Measurements from ENCODE around the gene GRIK4.

Gene GRIK4

DNA sequence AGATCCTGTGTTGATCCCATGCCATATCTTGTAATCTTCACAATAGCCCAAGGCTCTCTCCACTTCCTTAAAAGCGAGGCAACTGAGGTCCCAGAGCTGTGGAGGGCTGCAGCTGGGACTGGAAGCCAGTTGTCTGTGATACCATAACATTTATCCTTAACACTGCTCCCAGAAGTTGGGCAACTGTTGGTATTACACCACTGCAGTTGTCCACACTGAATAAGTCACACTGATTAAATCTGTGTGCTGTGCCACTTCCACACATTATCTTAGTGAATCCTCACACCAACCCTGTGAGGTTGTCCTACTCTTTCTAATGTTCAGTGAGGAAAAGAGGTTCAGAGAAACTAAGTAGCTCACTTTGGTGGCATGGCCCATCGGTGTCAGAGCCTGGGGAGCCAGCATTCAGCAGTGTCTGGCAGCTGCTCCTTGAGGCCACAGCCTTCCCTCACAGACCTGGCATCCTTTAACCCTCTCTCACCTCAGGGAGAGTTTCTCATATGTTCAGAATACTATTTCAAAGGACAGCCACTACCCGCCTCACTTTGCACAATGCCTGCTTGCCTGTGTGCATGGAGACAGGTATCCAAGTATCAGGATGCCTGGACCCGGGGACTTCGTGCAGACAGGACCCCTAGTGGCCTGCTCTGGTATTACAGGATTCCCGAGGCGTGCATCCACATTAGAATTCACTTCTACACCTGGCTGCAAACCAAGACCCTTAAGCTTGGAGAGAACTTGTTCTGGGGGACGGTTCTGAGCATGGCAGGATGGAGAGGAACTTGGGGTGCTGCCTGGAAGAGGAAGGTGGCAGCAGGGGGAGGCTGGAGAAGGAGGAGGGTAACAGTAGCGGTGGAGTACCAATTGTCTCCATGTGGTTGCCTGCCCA lies 290.5 kb downstream of the GRIK4 start:
- Histone ChIP-seq H3K4me1 (ENCODE audit: insufficient read depth, low read length) (peaks cover 5% of the 10 kb centered on the region; the same call in 1 of the 2 replicates), H3K9ac (ENCODE audit: low read depth, low read length) (no peak overlapping the region), H3K9me3 (ENCODE audit: control insufficient read depth, insufficient read depth, low read length) (no peaks in the 10 kb centered on the region), H3K36me3 (ENCODE audit: insufficient read depth, low read length) (no peaks in the 10 kb centered on the region)

DNA sequence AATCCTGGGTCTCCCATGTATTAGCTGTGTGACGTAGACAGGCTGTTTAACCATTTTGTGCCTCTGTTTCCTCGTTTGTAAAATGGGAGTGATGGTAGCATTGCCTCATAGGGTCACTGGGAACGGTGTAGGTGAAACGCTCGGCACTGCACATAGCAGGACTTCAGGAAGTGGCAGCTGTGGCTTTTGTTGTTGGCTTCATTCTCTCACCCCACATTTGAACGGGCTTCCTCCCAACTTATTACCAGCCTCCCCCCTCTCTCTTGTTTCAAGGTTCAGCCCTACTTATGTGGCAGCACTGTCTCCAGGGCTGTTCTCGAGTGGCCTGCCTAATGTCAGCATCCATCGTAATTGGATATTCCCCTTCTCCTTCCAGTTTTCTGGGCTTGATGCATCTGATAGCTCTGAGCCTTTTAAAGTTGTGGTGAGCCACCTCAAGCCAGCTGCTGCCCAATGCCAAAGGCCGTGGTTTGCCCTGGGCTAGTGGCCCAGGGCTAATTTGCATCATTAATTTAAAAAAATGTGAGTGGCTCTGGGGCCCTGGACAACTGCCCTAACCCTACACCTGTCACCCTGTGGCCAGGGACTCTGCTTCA lies 294.5 kb downstream of the GRIK4 start:
- H3K36me3 ChIP-seq (ENCODE audit: insufficient read depth, low read length), result no peaks in the 10 kb centered on the region
- H3K4me1 ChIP-seq (ENCODE audit: insufficient read depth, low read length), result peaks cover 21% of the 10 kb centered on the region
- no peak overlapping the region for H3K9ac ChIP-seq (ENCODE audit: low read depth, low read length)
- no peaks in the 10 kb centered on the region for H3K9me3 ChIP-seq (ENCODE audit: control insufficient read depth, insufficient read depth, low read length)

DNA sequence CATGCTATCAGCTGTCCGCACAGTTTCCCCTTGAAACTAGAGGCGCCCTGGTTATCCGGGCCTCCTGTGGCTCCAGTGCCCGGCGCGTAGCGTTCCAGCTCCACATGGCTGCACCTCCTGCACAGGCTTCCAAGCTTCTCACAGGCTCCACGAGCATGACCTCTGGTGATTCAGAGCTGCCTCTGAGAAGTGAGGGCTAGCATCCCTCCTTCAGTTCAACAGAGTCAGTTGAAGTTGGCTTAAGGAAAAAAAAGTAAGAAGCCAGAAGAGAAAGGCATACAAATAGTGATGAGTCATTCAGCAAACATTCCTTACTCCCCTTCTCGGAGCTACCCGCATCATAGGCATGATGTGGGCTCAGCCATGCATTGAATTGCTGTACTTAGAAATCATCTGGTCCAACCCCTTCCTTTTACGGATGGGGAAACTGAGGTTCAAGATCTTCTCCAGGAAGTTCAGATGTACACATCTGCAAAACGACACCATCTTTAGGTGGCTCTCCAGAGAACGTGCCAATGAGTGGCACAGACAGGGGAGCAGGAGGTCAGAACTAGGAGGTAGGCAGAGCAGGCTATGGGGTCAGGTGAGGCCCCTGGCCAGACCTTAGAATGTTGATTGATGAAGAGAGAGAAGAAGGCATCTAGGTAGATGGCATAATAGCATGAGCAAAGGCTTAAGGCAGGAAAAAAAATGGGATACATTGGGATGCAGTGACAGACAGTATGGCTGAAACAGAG lies 296.0 kb downstream of the GRIK4 start:
- Histone ChIP-seq H3K9ac (ENCODE audit: low read depth, low read length) (no peak overlapping the region), H3K4me1 (ENCODE audit: insufficient read depth, low read length) (peaks cover 21% of the 10 kb centered on the region), H3K9me3 (ENCODE audit: control insufficient read depth, insufficient read depth, low read length) (no peaks in the 10 kb centered on the region), H3K36me3 (ENCODE audit: insufficient read depth, low read length) (no peaks in the 10 kb centered on the region)

DNA sequence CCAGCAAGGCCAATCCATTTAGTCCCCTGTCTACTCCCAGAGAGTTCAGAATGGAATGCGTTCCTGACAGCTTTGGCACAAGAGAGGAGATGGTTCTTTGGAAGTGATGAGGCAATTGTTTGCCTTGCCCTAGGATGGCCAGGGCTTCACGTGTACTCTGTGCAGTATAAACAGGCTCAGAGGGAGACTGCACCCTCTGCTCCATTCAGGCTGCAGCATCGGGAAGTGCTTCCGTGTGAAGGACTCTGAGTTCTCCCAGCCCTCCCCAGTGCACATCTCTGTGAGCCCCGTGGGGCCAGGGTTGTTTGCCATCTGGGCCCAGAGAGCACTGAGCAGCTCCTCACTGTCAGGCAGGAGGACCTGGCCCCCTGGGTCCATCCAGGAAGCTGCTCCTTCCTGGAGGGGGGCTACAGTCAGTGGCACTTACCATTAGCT lies 297.1 kb downstream of the GRIK4 start:
- no peaks in the 10 kb centered on the region for H3K9me3 ChIP-seq (ENCODE audit: control insufficient read depth, insufficient read depth, low read length)
- peaks cover 21% of the 10 kb centered on the region for H3K4me1 ChIP-seq (ENCODE audit: insufficient read depth, low read length)
- H3K36me3 ChIP-seq (ENCODE audit: insufficient read depth, low read length), result no peaks in the 10 kb centered on the region
- no peak overlapping the region for H3K9ac ChIP-seq (ENCODE audit: low read depth, low read length)

DNA sequence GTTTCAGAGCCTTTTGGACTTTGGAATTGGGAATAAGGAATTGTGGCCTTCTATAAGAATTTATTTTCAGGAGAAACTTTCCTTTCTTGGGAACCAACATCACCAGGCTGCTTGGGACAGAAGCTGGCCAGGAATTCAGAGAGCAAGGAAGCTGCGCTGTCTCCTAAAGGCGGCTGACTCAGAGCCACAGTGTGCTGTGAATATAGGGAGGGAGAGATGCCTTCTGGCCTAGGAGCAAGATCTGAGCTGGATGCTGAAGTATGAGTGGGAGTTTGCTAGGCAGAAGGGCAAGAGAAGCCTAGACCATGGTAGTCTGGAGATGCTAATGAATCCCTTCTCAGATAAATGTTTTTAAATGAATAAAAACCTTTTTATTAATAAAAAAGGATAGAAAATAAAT lies 298.7 kb downstream of the GRIK4 start:
- no peaks in the 10 kb centered on the region for H3K9me3 ChIP-seq (ENCODE audit: control insufficient read depth, insufficient read depth, low read length)
- no peaks in the 10 kb centered on the region for H3K36me3 ChIP-seq (ENCODE audit: insufficient read depth, low read length)
- H3K4me1 ChIP-seq (ENCODE audit: insufficient read depth, low read length), result peaks cover 21% of the 10 kb centered on the region
- no peak overlapping the region for H3K9ac ChIP-seq (ENCODE audit: low read depth, low read length)

DNA sequence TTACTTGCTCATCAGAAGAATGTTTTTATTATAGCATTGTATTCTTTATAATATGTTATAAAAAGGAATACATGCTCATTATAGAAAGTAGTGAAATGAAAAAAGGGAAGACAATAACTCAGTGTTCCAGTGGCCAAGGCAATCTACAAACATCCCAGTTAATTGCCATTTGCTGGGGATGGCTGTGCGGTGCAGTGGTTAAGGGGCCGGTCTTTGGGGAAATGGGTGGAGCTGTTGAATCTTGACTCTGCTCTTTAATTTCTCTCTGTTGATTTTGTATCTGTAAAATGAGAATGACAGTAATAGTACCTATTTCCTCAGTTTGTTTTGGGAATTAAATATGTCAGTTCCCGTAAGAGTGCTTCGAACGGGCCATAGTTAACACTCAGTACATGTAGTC lies 299.7 kb downstream of the GRIK4 start:
- no peaks in the 10 kb centered on the region for H3K36me3 ChIP-seq (ENCODE audit: insufficient read depth, low read length)
- no peaks in the 10 kb centered on the region for H3K9me3 ChIP-seq (ENCODE audit: control insufficient read depth, insufficient read depth, low read length)
- H3K4me1 ChIP-seq (ENCODE audit: insufficient read depth, low read length), result peaks cover 21% of the 10 kb centered on the region
- H3K9ac ChIP-seq (ENCODE audit: low read depth, low read length), result no peak overlapping the region

DNA sequence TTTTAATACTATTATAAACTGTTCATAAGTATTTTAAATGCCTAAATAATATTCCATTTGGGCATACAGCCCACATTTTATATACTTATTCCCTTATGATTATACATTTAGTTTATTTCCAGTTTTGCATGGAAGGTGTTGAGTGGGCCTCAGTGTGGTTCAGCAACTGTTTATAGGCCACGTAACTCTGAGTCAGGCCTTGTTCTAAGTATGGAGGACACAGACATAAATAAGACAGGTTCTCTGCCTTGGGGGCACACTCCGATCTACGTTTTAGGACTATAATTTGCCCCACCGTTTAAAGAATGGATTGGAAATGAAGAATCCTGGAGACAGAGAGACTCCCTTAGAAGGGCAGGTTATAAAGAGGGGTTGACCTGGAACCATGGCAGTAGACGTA lies 300.2 kb downstream of the GRIK4 start:
- peaks cover 19% of the 10 kb centered on the region for H3K4me1 ChIP-seq (ENCODE audit: insufficient read depth, low read length)
- H3K36me3 ChIP-seq (ENCODE audit: insufficient read depth, low read length), result no peaks in the 10 kb centered on the region

DNA sequence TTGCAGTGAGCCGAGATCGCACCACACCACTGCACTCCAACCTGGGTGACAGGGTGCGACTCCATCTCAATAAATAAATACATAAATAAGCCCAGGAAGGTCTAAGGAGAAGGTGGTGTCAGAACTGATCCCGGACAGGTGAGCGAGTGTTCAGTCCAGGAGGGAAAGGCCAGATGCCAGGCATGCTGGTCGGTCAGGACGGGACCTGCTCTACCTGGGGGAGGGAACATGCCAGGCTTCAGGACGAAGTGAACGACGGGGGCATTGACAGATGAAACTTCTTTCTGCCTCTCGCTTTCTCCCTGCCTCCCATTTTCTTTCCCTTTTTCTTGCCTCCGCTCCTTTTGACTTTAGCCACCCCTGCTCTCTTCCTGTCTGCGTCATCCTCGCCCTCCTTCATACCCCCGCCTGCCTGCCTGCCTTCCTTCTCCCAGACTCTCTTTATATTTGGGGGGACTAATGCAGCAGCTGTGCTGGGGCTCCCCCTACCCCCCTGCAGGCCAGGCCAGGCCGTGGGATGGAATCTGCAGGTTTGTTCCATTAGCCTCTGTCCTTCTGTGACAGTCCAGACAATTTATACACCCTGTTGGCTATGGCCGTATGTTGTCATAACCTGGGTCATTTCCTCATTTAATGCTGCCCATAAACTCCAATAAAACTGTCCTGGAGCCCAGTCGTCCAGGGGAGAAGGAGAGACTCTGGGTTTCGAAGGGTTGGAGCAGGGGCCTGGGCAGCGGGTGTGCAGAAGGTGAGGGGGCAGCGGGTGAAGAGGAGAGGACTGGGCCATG lies 303.2 kb downstream of the GRIK4 start:
- peaks cover 2% of the 10 kb centered on the region; the same call in 1 of the 2 replicates for H3K4me1 ChIP-seq (ENCODE audit: insufficient read depth, low read length)
- no peaks in the 10 kb centered on the region for H3K9me3 ChIP-seq (ENCODE audit: control insufficient read depth, insufficient read depth, low read length)
- H3K36me3 ChIP-seq (ENCODE audit: insufficient read depth, low read length), result no peaks in the 10 kb centered on the region
- H3K9ac ChIP-seq (ENCODE audit: low read depth, low read length), result no peak overlapping the region

More for the DNA sequence above, 300.2 kb downstream of the GRIK4 start:
- Histone ChIP-seq H3K9me3 (ENCODE audit: control insufficient read depth, insufficient read depth, low read length) (no peaks in the 10 kb centered on the region), H3K9ac (ENCODE audit: low read depth, low read length) (no peak overlapping the region)

DNA sequence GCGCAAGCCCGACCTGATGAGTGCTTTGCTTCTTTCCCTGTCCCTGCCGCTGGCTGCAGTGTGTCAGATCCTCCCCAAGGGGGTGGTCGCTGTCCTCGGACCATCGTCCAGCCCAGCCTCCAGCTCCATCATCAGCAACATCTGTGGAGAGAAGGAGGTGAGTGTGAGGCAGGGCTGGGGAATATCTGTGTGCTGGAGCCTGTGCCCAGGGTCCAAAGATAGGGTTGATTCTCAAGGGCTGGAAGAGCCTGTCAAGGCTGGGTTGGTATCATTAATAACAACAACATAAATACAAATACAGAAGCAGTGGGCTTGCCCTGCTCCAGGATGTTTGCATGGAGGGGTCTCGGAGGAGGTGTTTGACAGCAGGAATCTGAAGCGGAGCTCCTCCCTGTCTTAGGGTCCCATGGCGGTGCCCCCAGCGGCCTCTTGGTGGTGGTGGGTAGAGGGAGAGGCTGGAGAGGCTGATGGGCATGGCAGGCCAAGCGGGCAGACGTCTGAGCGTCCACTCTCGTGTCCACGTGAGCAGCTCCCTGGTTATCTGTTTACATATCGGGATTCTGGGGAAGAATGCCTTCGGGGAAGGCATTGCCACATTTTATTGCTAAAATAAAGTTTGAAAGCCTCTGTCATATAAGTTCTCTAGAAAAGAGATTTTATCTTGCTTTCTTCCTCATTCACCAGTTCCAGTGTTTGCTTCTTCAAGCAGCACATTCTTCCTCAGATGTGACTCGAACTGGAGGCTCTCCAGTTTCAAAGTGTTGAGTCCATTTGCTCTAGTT lies 304.0 kb downstream of the GRIK4 start:
- H3K4me1 ChIP-seq (ENCODE audit: insufficient read depth, low read length), result peaks cover 2% of the 10 kb centered on the region; the same call in 1 of the 2 replicates
- no peaks in the 10 kb centered on the region for H3K36me3 ChIP-seq (ENCODE audit: insufficient read depth, low read length)
- H3K9me3 ChIP-seq (ENCODE audit: control insufficient read depth, insufficient read depth, low read length), result no peaks in the 10 kb centered on the region
- H3K9ac ChIP-seq (ENCODE audit: low read depth, low read length), result no peak overlapping the region

DNA sequence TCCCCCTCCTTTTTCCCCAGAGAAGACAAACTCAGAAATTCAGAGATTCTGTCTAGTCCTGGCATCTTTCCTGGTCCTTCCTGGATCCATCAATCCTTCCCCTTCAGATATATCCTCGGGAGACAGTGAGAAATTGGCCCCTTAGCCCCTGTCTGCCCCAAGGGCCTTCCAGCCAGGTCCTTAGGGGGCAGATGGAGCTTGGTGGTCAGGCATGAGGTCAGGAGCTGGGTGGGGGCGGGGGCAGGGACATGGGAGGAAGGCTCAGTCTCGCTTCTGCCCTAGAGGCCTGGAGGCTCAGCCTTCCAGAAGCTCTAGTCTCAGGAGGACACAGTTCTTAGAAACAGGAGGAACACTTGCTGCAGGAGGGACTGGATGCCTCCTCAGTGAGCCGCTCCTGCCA lies 304.6 kb downstream of the GRIK4 start:
- no peak overlapping the region for H3K9ac ChIP-seq (ENCODE audit: low read depth, low read length)
- no peaks in the 10 kb centered on the region for H3K36me3 ChIP-seq (ENCODE audit: insufficient read depth, low read length)
- H3K9me3 ChIP-seq (ENCODE audit: control insufficient read depth, insufficient read depth, low read length), result no peaks in the 10 kb centered on the region
- peaks cover 2% of the 10 kb centered on the region; the same call in 1 of the 2 replicates for H3K4me1 ChIP-seq (ENCODE audit: insufficient read depth, low read length)

DNA sequence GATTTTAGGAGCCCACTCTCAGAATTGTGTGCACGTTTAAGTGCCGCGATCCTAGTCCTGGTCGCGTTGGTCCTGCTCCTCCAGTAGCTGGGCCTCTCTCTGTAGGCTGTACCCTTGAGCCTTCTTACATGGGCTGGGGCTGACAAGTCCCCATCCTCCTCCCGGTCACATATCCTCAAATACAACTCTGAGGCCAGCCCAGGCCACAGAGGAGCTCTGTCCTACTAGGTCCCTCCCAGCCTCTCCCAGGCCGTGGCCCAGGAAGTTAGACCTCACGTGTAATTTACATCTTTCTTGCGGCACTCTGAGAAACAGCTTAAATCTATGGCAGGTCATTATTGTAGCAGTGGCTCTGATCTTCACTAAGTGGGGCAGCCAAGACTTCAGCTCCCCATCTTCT lies 305.2 kb downstream of the GRIK4 start:
- Histone ChIP-seq H3K4me1 (ENCODE audit: insufficient read depth, low read length) (peaks cover 2% of the 10 kb centered on the region; the same call in 1 of the 2 replicates), H3K36me3 (ENCODE audit: insufficient read depth, low read length) (no peaks in the 10 kb centered on the region), H3K9me3 (ENCODE audit: control insufficient read depth, insufficient read depth, low read length) (no peaks in the 10 kb centered on the region), H3K9ac (ENCODE audit: low read depth, low read length) (no peak overlapping the region)

DNA sequence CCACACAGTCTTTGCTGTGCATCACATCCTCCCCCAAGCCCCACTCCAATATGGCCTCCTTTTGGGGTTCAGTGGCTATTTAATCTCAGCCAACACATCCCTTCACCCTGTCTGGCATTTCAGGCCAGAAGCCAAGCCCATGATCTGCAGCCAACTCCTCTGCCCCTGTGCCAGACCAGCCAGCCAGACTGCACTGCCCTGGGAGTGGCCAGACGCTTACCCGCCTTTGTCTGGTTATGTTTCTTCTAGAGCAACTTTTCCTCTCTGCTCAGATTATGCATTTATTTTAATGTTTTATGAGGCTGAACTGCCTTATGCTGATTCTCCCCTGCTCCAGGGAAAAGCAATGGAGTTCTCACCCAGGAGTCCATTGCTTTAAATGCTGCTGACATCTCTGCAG lies 305.6 kb downstream of the GRIK4 start:
- H3K9me3 ChIP-seq (ENCODE audit: control insufficient read depth, insufficient read depth, low read length), result no peaks in the 10 kb centered on the region
- no peak overlapping the region for H3K9ac ChIP-seq (ENCODE audit: low read depth, low read length)

DNA sequence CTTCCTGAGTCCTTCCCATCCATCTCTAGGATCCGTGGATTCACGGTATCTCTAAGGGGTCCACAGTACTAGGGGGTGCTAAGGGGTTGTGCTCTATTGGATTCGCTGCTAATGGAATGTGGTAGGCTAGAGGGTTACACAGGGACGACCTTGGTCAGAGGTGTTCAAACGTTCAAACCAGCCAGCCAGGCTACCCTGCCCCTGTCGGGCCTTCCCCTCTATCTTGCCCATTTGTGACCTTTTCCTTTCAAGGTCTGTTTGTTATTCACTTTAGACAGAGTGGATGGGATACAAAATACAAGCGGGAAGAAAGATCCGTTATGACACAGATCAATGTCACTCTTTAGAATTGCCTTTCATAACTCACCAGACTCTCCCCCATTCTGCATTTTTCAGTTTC lies 306.5 kb downstream of the GRIK4 start:
- Histone ChIP-seq H3K4me1 (ENCODE audit: insufficient read depth, low read length) (peaks cover 2% of the 10 kb centered on the region; the same call in 1 of the 2 replicates), H3K9me3 (ENCODE audit: control insufficient read depth, insufficient read depth, low read length) (no peaks in the 10 kb centered on the region), H3K9ac (ENCODE audit: low read depth, low read length) (no peak overlapping the region), H3K36me3 (ENCODE audit: insufficient read depth, low read length) (no peaks in the 10 kb centered on the region)

More for the DNA sequence above, 305.6 kb downstream of the GRIK4 start:
- Histone ChIP-seq H3K4me1 (ENCODE audit: insufficient read depth, low read length) (peaks cover 2% of the 10 kb centered on the region; the same call in 1 of the 2 replicates), H3K36me3 (ENCODE audit: insufficient read depth, low read length) (no peaks in the 10 kb centered on the region)
